ENCODE measurements around the gene SKOR1.

The SKOR1 gene

GRCh38 chr15:67792250-67792942 is 32.9 kb upstream of the SKOR1 start:
- no peak overlapping the region for H3K4me3 ChIP-seq (ENCODE audit: low read depth, low read length)
- DNase-seq (ENCODE audit: low read depth) = no peak

- no peak for DNase-seq (ENCODE audit: low read depth)
- H3K4me3 ChIP-seq (ENCODE audit: low read depth, low read length) = no peak overlapping the region
Observed at GRCh38 chr15:67794832-67795574, 30.3 kb upstream of the SKOR1 start.

- no peak overlapping the region for H3K4me3 ChIP-seq (ENCODE audit: low read depth, low read length)
- no peak for DNase-seq (ENCODE audit: low read depth)
Observed at GRCh38 chr15:67796196-67797127, 28.8 kb upstream of the SKOR1 start.

GRCh38 chr15:67799801-67800205 is 25.5 kb upstream of the SKOR1 start:
- DNase-seq (ENCODE audit: low read depth) = no peak
- no peak overlapping the region for H3K4me3 ChIP-seq (ENCODE audit: low read depth, low read length)

GRCh38 chr15:67801142-67801541 is 24.2 kb upstream of the SKOR1 start:
- H3K4me3 ChIP-seq (ENCODE audit: low read depth, low read length) = no peak overlapping the region
- DNase-seq (ENCODE audit: low read depth) = no peak

- no peak overlapping the region for H3K4me3 ChIP-seq (ENCODE audit: low read depth, low read length)
- DNase-seq (ENCODE audit: low read depth) = no peak
Observed at GRCh38 chr15:67801926-67802914, 23.1 kb upstream of the SKOR1 start.

GRCh38 chr15:67803299-67803698 is 22.0 kb upstream of the SKOR1 start:
- DNase-seq (ENCODE audit: low read depth) = no peak
- H3K4me3 ChIP-seq (ENCODE audit: low read depth, low read length) = no peak overlapping the region

GRCh38 chr15:67803996-67804843 is 21.1 kb upstream of the SKOR1 start:
- no peak for DNase-seq (ENCODE audit: low read depth)
- no peak overlapping the region for H3K4me3 ChIP-seq (ENCODE audit: low read depth, low read length)

- DNase-seq (ENCODE audit: low read depth) = no peak
Observed at GRCh38 chr15:67805008-67805665, 20.2 kb upstream of the SKOR1 start.

GRCh38 chr15:67805666-67806516 is 19.4 kb upstream of the SKOR1 start:
- H3K4me3 ChIP-seq (ENCODE audit: low read depth, low read length) = no peak overlapping the region
- no peak for DNase-seq (ENCODE audit: low read depth)

More at GRCh38 chr15:67805008-67805665, 20.2 kb upstream of the SKOR1 start:
- H3K4me3 ChIP-seq (ENCODE audit: low read depth, low read length) = no peak overlapping the region

GRCh38 chr15:67806536-67806935 is 18.8 kb upstream of the SKOR1 start:
- no peak overlapping the region for H3K4me3 ChIP-seq (ENCODE audit: low read depth, low read length)
- DNase-seq (ENCODE audit: low read depth) = no peak

- DNase-seq (ENCODE audit: low read depth) = no peak
- no peak overlapping the region for H3K4me3 ChIP-seq (ENCODE audit: low read depth, low read length)
Observed at GRCh38 chr15:67807141-67807540, 18.2 kb upstream of the SKOR1 start.

GRCh38 chr15:67807836-67808235 is 17.5 kb upstream of the SKOR1 start:
- H3K4me3 ChIP-seq (ENCODE audit: low read depth, low read length) = no peak overlapping the region
- no peak for DNase-seq (ENCODE audit: low read depth)

- no peak for DNase-seq (ENCODE audit: low read depth)
- H3K4me3 ChIP-seq (ENCODE audit: low read depth, low read length) = no peak overlapping the region
Observed at GRCh38 chr15:67808821-67809220, 16.5 kb upstream of the SKOR1 start.

- H3K4me3 ChIP-seq (ENCODE audit: low read depth, low read length) = no peak overlapping the region
- no peak for DNase-seq (ENCODE audit: low read depth)
Observed at GRCh38 chr15:67809441-67809840, 15.9 kb upstream of the SKOR1 start.

GRCh38 chr15:67809866-67810265 is 15.4 kb upstream of the SKOR1 start:
- DNase-seq (ENCODE audit: low read depth) = no peak
- H3K4me3 ChIP-seq (ENCODE audit: low read depth, low read length) = no peak overlapping the region

GRCh38 chr15:67812241-67812644 is 13.1 kb upstream of the SKOR1 start:
- DNase-seq (ENCODE audit: low read depth) = no peak
- no peak overlapping the region for H3K4me3 ChIP-seq (ENCODE audit: low read depth, low read length)
